Endothelial cell of umbilical vein (primary cell): Measurements from ENCODE around the gene CHURC1. TPM values are rescaled to one million over a fixed set of nuclear protein-coding genes. Genes with fewer than 3 reads are reported as not detected.

ENCODE experiments used
- BruUV-seq: library from RNA; stranded (reverse); fragments of 400-500 nt; replicated peaks from 2 replicates; lab custom pipeline; 2021; lab: Mats Ljungman, UMichigan
- CTCF ChIA-PET: fragments of 300-600, 350-600 bp; sonication (Branson Sonifier 250); formaldehyde crosslinking; loops from one replicate; lab custom pipeline; 2021; ENCODE audit warnings: antibody characterized with exemption, inconsistent platforms; lab: Charles Lee
- POLR2A ChIA-PET: fragments of 300-600, 350-600 bp; sonication (Branson Sonifier 250); formaldehyde crosslinking; loops from one replicate; lab custom pipeline; 2021; ENCODE audit warnings: antibody characterized with exemption, inconsistent platforms; lab: Charles Lee
- DNase-seq: peaks from one replicate; pipeline ENCODE4 v3.0.0-alpha.2; 2011; ENCODE audit warnings: low read depth, low spot score
- FAIRE-seq: peaks from 2 replicates; lab custom pipeline; 2011; peaks lifted over from hg19 to GRCh38; lab: Jason Lieb, UNC
- H2AFZ ChIP-seq: 2 replicates; pipeline ENCODE4 v1.6.0; 2012; ENCODE audit warnings: low read depth, low read length, control low read depth, inconsistent platforms
- H3K27ac ChIP-seq: 2 replicates; pipeline ENCODE4 v1.5.1; 2011; ENCODE audit warnings: low read depth, mild to moderate bottlenecking, control low read depth, low read length, moderate library complexity; ENCODE audit not compliant: insufficient read depth
- H3K27me3 ChIP-seq, 2 experiments: 2 replicates each; pipeline versions ENCODE4 v1.6.0 to v1.6.1; 2011; ENCODE audit warnings: low read length in 2 of 2, mixed read lengths in 1 of 2; ENCODE audit not compliant: control insufficient read depth in 2 of 2, insufficient read depth in 2 of 2
- H3K36me3 ChIP-seq, 2 experiments: 2 replicates in 1 of 2; 3 replicates in 1 of 2; pipeline ENCODE4 v1.5.1; 2011; ENCODE audit warnings: low read length in 2 of 2, mild to moderate bottlenecking in 1 of 2, moderate library complexity in 1 of 2; ENCODE audit not compliant: control insufficient read depth in 2 of 2, insufficient read depth in 2 of 2; ENCODE audit errors: extremely low read depth in 1 of 2
- H3K4me1 ChIP-seq: 3 replicates; pipeline ENCODE4 v1.5.1; 2011; ENCODE audit warnings: mild to moderate bottlenecking, low read length; ENCODE audit not compliant: control insufficient read depth, insufficient read depth; ENCODE audit errors: extremely low read depth
- H3K4me2 ChIP-seq: 2 replicates; pipeline ENCODE4 v1.6.1; 2011; ENCODE audit warnings: low read length, control low read depth, mixed read lengths; ENCODE audit not compliant: insufficient read depth
- H3K4me3 ChIP-seq, 3 experiments: fragments of 200-600 bp in 1 of 3; sonication (generic), shearing (Covaris generic) in 1 of 3; replicated peaks in 1 of 3; 2 replicates each; pipeline ENCODE4 v1.5.1; 2011 to 2016; ENCODE audit warnings: control low read depth in 3 of 3, low read length in 3 of 3, mild to moderate bottlenecking in 2 of 3, inconsistent platforms in 1 of 3, low read depth in 1 of 3, moderate library complexity in 1 of 3; ENCODE audit not compliant: insufficient read depth in 1 of 3
- H3K79me2 ChIP-seq: 2 replicates; pipeline ENCODE4 v1.6.0; 2012; ENCODE audit warnings: low read length, inconsistent platforms; ENCODE audit not compliant: control insufficient read depth, insufficient read depth
- H3K9ac ChIP-seq: replicated peaks from 2 replicates; pipeline ENCODE3; 2011; ENCODE audit warnings: low read length, control low read depth; ENCODE audit not compliant: insufficient read depth; ENCODE audit errors: extremely low read depth
- H3K9me1 ChIP-seq: replicated peaks from 3 replicates; pipeline ENCODE4 v1.6.0; 2011; ENCODE audit warnings: mild to moderate bottlenecking, low read length; ENCODE audit not compliant: control insufficient read depth, insufficient read depth; ENCODE audit errors: extremely low read depth
- H3K9me3 ChIP-seq: replicated peaks from 2 replicates; pipeline ENCODE4 v1.5.1; 2012; ENCODE audit warnings: low read length, inconsistent platforms; ENCODE audit not compliant: control insufficient read depth, insufficient read depth
- H4K20me1 ChIP-seq: replicated peaks from 2 replicates; pipeline ENCODE3; 2011; ENCODE audit warnings: mild to moderate bottlenecking, low read length; ENCODE audit not compliant: control insufficient read depth, insufficient read depth; ENCODE audit errors: extremely low read depth
- EZH2 ChIP-seq: IDR thresholded peaks from 2 replicates; pipeline ENCODE4 v1.6.1; 2012; ENCODE audit warnings: borderline replicate concordance, low read depth, mild to moderate bottlenecking, moderate library complexity, low read length, inconsistent platforms; ENCODE audit not compliant: severe bottlenecking
- FOS ChIP-seq: IDR thresholded peaks from 2 replicates; pipeline ENCODE4 v1.6.1; 2011; ENCODE audit warnings: mild to moderate bottlenecking, low read length, moderate library complexity, borderline replicate concordance; ENCODE audit not compliant: insufficient read depth
- GATA2 ChIP-seq: IDR thresholded peaks from 2 replicates; pipeline ENCODE4 v1.7.0; 2011; ENCODE audit warnings: low read depth, mild to moderate bottlenecking, moderate library complexity, mixed read lengths, low read length; ENCODE audit not compliant: insufficient read length, insufficient read depth
- JUN ChIP-seq: IDR thresholded peaks from 2 replicates; pipeline ENCODE4 v1.6.1; 2011; ENCODE audit warnings: borderline replicate concordance, low read depth; ENCODE audit not compliant: insufficient read length, insufficient read depth
- MYC ChIP-seq: IDR thresholded peaks from one replicate; pipeline ENCODE4 v1.6.1; 2011; ENCODE audit warnings: mild to moderate bottlenecking, low read depth, low read length
- POLR2A ChIP-seq: IDR thresholded peaks from 2 replicates; pipeline ENCODE4 v1.6.1; 2012; ENCODE audit warnings: low read depth, mild to moderate bottlenecking, control low read depth, low read length
- POLR2AphosphoS5 ChIP-seq: IDR thresholded peaks from 2 replicates; pipeline ENCODE4 v1.6.1; 2012; ENCODE audit warnings: low read depth, mild to moderate bottlenecking, control low read depth, low read length, moderate library complexity; ENCODE audit not compliant: insufficient read depth
- dilution Hi-C: fragments of 300-500 bp; cut with MboI; formaldehyde crosslinking; loops from one replicate; pipeline ENCODE4 v1.15.0; 2019; ENCODE audit warnings: low sequenced_read_pairs; ENCODE audit not compliant: extremely low pct_ligation_motif_present
- intact Hi-C: fragments of 100-400 bp; cut with micrococcal nuclease; formaldehyde crosslinking; loops from one replicate; pipeline ENCODE4 v1.10.0; 2022
- polyA plus RNA-seq, 4 experiments: library from polyadenylated mRNA; depleted of rRNA in 3 of 4; stranded (reverse) in 3 of 4; unstranded in 1 of 4; fragments of >200 nt; gene quantifications; 2 replicates each; pipeline versions ENCODE4 v1.2.1 to v1.2.3, GENCODE V29; 2011 to 2012; ENCODE audit warnings: missing spikeins in 1 of 4
- total RNA-seq: library from RNA; stranded (reverse); gene quantifications from 2 replicates; pipeline ENCODE4 v1.2.3, GENCODE V29; 2021
- TF ChIP-seq, protein P1 (sequence below): IDR thresholded peaks from 2 replicates; pipeline ENCODE4 v1.6.1; 2011; ENCODE audit not compliant: insufficient read depth, insufficient read length
- TF ChIP-seq, protein P2 (sequence below), 2 donors: IDR thresholded peaks; 1 replicate in 1 of 2; 2 replicates in 1 of 2; pipeline ENCODE4 v1.5.1; 2011; ENCODE audit warnings: low read length in 2 of 2, mild to moderate bottlenecking in 2 of 2, moderate library complexity in 2 of 2, control low read depth in 1 of 2, inconsistent platforms in 1 of 2, low read depth in 1 of 2; ENCODE audit not compliant: insufficient read depth in 1 of 2; ENCODE audit errors: extremely low read depth in 1 of 2

CHURC1 gene
- total and polyA plus RNA-seq, 2 donors (not counting 3 experiments of a cell fraction or from before 2014, with no cell fraction given), result 44.4 to 62.2 TPM

DNA sequence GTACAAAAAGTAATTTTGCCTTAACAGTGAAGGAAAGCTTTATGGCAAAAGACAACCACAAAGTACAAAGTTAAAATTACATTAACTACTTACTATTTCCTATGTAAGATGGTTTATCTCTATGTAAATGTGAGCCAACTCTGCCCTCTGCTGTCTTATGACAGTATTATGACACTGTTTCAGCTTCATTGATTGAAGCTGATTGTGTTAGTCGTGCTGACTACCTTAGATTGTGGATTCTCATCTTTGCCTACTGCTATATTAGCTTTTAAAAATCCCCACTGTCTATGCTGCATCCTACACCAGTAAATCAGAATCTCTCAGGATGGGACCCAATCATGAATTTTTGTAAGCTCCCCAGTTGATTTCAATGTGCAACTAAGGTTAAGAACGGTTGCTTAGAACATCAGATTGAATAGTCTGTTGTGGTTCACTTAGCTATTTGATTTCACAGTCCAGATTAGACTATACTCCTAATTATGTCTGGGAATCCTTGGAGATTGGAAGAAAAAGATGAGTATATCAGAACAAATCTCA, 22.3 kb upstream of the CHURC1 start:
- Histone ChIP-seq H4K20me1 (no peaks in the 10 kb centered on the region), H3K79me2 (no peaks in the 10 kb centered on the region), H3K27me3 (peaks cover 10 to 24% of the 10 kb centered on the region in 2 experiments), H3K9ac (no peak overlapping the region), H3K4me3 (no peak overlapping the region), H2AFZ (no peak overlapping the region), H3K27ac (no peak overlapping the region), H3K9me3 (no peaks in the 10 kb centered on the region), H3K4me1 (no peaks in the 10 kb centered on the region), H3K4me2 (no peak overlapping the region), H3K36me3 (no peaks in the 10 kb centered on the region), H3K9me1 (no peaks in the 10 kb centered on the region)
- FAIRE-seq (peak; percentile 62), DNase-seq (peak; percentile 72)
- intact Hi-C loops (loop anchor here (2.0 kb wide), 3 partner anchors 69 to 221 kb away; no protein-coding TSS in a partner anchor), dilution Hi-C loops (no loop called here)
- ChIA-PET POLR2A (no interaction called here), CTCF (interaction anchor here (0.5 to 6.2 kb wide), 44 partner anchors 8 to 548 kb away, joined by 3 to 120 read pairs (median 5); partner anchors contain the start of genes FNTB, GPX2, HSPA2 and SPTB)
- TF ChIP-seq, protein P1, sequence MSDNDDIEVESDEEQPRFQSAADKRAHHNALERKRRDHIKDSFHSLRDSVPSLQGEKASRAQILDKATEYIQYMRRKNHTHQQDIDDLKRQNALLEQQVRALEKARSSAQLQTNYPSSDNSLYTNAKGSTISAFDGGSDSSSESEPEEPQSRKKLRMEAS, result no peak
- TF ChIP-seq JUN (no peak), MYC (no peak)
- TF ChIP-seq, protein P2, sequence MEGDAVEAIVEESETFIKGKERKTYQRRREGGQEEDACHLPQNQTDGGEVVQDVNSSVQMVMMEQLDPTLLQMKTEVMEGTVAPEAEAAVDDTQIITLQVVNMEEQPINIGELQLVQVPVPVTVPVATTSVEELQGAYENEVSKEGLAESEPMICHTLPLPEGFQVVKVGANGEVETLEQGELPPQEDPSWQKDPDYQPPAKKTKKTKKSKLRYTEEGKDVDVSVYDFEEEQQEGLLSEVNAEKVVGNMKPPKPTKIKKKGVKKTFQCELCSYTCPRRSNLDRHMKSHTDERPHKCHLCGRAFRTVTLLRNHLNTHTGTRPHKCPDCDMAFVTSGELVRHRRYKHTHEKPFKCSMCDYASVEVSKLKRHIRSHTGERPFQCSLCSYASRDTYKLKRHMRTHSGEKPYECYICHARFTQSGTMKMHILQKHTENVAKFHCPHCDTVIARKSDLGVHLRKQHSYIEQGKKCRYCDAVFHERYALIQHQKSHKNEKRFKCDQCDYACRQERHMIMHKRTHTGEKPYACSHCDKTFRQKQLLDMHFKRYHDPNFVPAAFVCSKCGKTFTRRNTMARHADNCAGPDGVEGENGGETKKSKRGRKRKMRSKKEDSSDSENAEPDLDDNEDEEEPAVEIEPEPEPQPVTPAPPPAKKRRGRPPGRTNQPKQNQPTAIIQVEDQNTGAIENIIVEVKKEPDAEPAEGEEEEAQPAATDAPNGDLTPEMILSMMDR (IDR thresholded peaks at IDR 0.05; ENCODE audit: extremely low read depth in 1 of 2, insufficient read depth in 1 of 2, low read depth in 1 of 2, low read length in 2 of 2), result peak; percentile 31 to 42
- BruUV-seq, result no TSS peak

DNA sequence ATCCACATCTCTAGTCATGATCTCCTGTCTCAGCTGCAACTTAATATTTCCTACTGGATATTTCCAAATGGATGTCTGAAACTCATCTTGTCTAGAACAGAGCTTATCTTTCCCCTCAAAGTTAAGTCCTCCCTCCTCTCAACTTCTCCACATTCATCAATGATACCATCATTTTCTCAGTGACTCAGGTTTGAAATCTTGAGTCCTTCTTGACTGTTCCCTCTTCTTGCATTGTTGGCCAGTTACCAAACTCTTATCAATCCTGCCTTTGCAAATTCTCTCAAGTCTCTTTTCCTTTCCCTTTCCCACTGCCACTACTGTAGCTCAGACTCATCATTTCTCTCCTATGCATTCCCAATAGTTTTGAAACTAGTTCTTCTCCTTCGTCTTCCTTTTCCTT, 14.3 kb upstream of the CHURC1 start:
- Histone ChIP-seq H3K27me3 (peaks cover 19 to 21% of the 10 kb centered on the region in 2 experiments), H3K9me1 (no peaks in the 10 kb centered on the region), H3K4me2 (no peak overlapping the region), H4K20me1 (no peaks in the 10 kb centered on the region), H3K36me3 (no peaks in the 10 kb centered on the region), H3K79me2 (no peaks in the 10 kb centered on the region), H3K4me1 (no peaks in the 10 kb centered on the region), H3K4me3 (no peak overlapping the region), H3K27ac (no peak overlapping the region), H2AFZ (no peak overlapping the region), H3K9me3 (no peaks in the 10 kb centered on the region), H3K9ac (no peak overlapping the region)
- CTCF ChIA-PET, result interaction anchor here (1.0 to 4.3 kb wide), 4 partner anchors 8 to 120 kb away, joined by 3 to 26 read pairs (median 14); no protein-coding TSS in a partner anchor
- no peak for FAIRE-seq
- no peak for DNase-seq
- TF ChIP-seq, protein P1, result no peak
- no peak for TF ChIP-seq POLR2AphosphoS5
- no peak for TF ChIP-seq POLR2A
- TF ChIP-seq, protein P2 (IDR thresholded peaks at IDR 0.05; ENCODE audit: extremely low read depth in 1 of 2, insufficient read depth in 1 of 2, low read depth in 1 of 2, low read length in 2 of 2), result no peak
- TF ChIP-seq GATA2, result no peak
- no peak for TF ChIP-seq EZH2
- no peak for TF ChIP-seq FOS
- no peak for TF ChIP-seq MYC
- no peak for TF ChIP-seq JUN
- dilution Hi-C loops (no loop called here), intact Hi-C loops (no loop called here)
- POLR2A ChIA-PET, result no interaction called here
- no TSS peak for BruUV-seq
